ENCODE measurements around the gene GRAP2. TPM values are rescaled to one million over a fixed set of nuclear protein-coding genes. Genes with fewer than 3 reads are reported as not detected.

The GRAP2 gene
- total and polyA plus RNA-seq, 2 of the 13 experiments (the other 11 are each of a cell fraction or from before 2014, with no cell fraction given), result 0.15 TPM; not detected in 1

DNA sequence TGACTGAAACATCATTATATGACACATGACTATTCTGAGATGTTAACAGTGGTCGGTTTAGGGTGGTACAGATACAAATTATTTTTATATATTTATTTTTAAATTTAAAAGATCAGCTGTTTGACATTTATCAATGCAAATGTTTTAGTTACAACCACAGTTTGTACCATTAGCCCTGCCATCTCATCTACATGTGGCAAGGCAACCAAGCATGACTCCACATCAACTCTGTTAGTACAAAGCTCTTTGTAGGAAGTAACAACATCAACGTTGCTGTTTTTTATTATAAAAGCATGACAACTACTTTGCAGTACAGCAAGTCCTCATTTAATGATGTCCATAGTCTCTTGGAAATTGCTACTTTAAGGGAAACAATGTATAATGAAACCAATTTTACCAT, 48.1 kb upstream of the GRAP2 start:
- 0% methylated on average over 2 of the region's 2 CpGs for whole genome bisulfite sequencing (ENCODE audit: low lambda C conversion rate)
- Histone ChIP-seq H3K4me2 (ENCODE audit: low read depth, low read length) (no peak overlapping the region), H3K4me1 (ENCODE audit: insufficient read depth, low read length) (no peaks in the 10 kb centered on the region), H3K4me3 (replicated peaks in 1 of 3; ENCODE audit: insufficient read depth in 1 of 3, low read depth in 2 of 3, low read length in 3 of 3) (no peak overlapping the region), H3K27me3 (ENCODE audit: control insufficient read depth in 1 of 2, insufficient read depth in 2 of 2, low read length in 2 of 2) (no peaks in the 10 kb centered on the region; a peak in 1 of 5 replicates), H2AFZ (ENCODE audit: low read length) (no peak overlapping the region), H3K27ac (ENCODE audit: extremely low read length, insufficient read depth, low read length) (no peak overlapping the region), H3K9ac (ENCODE audit: insufficient read depth, low read depth, low read length) (no peak overlapping the region), H3K9me3 (ENCODE audit: low read length) (no peaks in the 10 kb centered on the region), H4K20me1 (ENCODE audit: insufficient read depth, low read length) (no peaks in the 10 kb centered on the region), H3K36me3 (replicated peaks in 1 of 2; ENCODE audit: control insufficient read depth in 1 of 2, insufficient read depth in 2 of 2, low read length in 2 of 2) (no peaks in the 10 kb centered on the region), H3K79me2 (ENCODE audit: insufficient read depth, low read length) (no peaks in the 10 kb centered on the region)
- intact Hi-C loops (cut with micrococcal nuclease; ENCODE audit: unreplicated experiment) (no loop called here), in situ Hi-C loops (cut with HindIII; ENCODE audit: extremely low pct_ligation_motif_present, low pct_unique_long_range_greater_than_20kb) (no loop called here)
- DNase-seq (ENCODE audit: low spot score) (no peak), ATAC-seq (no peak), FAIRE-seq (no peak)
- ChIA-PET CTCF (ENCODE audit: low intra/inter-chr PET ratio, low total read pairs) (no interaction called here), POLR2A (no interaction called here)
- TF ChIP-seq MZF1 (CRISPR knock-in tag; IDR thresholded peaks at IDR 0.05; ENCODE audit: borderline replicate concordance) (no peak), SIN3B (IDR thresholded peaks at IDR 0.05; ENCODE audit: low read length) (no peak), SRSF1 (optimal IDR thresholded peaks at IDR 0.05; ENCODE audit: low read depth, low read length) (no peak), ZNF674 (CRISPR knock-in tag; IDR thresholded peaks at IDR 0.05; ENCODE audit: low read depth) (no peak), MED13 (CRISPR knock-in tag; IDR thresholded peaks at IDR 0.05) (no peak), NCOA5 (CRISPR knock-in tag; IDR thresholded peaks at IDR 0.05) (no peak), GTF2F1 (IDR thresholded peaks at IDR 0.05; ENCODE audit: low read length) (no peak), SRY (CRISPR knock-in tag; IDR thresholded peaks at IDR 0.05) (no peak), TMF1 (CRISPR knock-in tag; IDR thresholded peaks at IDR 0.05; ENCODE audit: low read depth) (no peak), NFATC3 (CRISPR knock-in tag; IDR thresholded peaks at IDR 0.05) (no peak), ZSCAN30 (CRISPR knock-in tag; IDR thresholded peaks at IDR 0.05) (no peak), ZNF782 (CRISPR knock-in tag; IDR thresholded peaks at IDR 0.05; ENCODE audit: borderline replicate concordance) (no peak), EZH2 (conservative IDR thresholded peaks at IDR 0.05; ENCODE audit: low read depth, low read length) (no peak), HNRNPUL1 (IDR thresholded peaks at IDR 0.05; ENCODE audit: low read depth, low read length) (no peak), NFIB (CRISPR knock-in tag; IDR thresholded peaks at IDR 0.05; ENCODE audit: borderline replicate concordance) (no peak)
- TF ChIP-seq, protein P1, sequence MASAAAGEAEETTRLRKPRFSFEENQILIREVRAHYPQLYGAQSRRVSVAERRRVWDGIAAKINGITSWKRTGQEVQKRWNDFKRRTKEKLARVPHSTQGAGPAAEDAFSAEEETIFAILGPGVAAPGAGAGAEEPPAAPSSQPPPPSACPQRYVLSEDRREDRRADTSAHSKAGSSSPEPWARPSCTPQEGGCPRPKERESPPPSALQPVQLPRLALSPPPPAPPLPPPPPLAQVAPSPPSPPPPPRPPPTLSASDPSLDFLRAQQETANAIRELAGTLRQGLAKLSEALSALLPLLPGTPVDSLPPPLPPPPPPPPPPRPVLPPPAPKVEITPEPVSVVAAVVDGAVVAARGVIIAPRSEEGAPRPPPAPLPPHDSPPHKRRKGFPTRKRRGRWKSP (CRISPR knock-in tag; IDR thresholded peaks at IDR 0.05), result no peak
- TF ChIP-seq, protein P2, sequence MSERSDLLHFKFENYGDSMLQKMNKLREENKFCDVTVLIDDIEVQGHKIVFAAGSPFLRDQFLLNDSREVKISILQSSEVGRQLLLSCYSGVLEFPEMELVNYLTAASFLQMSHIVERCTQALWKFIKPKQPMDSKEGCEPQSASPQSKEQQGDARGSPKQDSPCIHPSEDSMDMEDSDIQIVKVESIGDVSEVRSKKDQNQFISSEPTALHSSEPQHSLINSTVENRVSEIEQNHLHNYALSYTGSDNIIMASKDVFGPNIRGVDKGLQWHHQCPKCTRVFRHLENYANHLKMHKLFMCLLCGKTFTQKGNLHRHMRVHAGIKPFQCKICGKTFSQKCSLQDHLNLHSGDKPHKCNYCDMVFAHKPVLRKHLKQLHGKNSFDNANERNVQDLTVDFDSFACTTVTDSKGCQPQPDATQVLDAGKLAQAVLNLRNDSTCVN (CRISPR knock-in tag; IDR thresholded peaks at IDR 0.05; ENCODE audit: borderline replicate concordance), result no peak
- TF ChIP-seq, protein P3, sequence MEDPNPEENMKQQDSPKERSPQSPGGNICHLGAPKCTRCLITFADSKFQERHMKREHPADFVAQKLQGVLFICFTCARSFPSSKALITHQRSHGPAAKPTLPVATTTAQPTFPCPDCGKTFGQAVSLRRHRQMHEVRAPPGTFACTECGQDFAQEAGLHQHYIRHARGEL (CRISPR knock-in tag; IDR thresholded peaks at IDR 0.05), result no peak
- TF ChIP-seq, protein P4, sequence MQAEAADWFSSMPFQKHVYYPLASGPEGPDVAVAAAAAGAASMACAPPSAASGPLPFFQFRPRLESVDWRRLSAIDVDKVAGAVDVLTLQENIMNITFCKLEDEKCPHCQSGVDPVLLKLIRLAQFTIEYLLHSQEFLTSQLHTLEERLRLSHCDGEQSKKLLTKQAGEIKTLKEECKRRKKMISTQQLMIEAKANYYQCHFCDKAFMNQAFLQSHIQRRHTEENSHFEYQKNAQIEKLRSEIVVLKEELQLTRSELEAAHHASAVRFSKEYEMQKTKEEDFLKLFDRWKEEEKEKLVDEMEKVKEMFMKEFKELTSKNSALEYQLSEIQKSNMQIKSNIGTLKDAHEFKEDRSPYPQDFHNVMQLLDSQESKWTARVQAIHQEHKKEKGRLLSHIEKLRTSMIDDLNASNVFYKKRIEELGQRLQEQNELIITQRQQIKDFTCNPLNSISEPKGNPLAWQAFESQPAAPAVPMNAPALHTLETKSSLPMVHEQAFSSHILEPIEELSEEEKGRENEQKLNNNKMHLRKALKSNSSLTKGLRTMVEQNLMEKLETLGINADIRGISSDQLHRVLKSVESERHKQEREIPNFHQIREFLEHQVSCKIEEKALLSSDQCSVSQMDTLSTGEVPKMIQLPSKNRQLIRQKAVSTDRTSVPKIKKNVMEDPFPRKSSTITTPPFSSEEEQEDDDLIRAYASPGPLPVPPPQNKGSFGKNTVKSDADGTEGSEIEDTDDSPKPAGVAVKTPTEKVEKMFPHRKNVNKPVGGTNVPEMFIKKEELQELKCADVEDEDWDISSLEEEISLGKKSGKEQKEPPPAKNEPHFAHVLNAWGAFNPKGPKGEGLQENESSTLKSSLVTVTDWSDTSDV (CRISPR knock-in tag; IDR thresholded peaks at IDR 0.05), result no peak
- TF ChIP-seq, protein P5, sequence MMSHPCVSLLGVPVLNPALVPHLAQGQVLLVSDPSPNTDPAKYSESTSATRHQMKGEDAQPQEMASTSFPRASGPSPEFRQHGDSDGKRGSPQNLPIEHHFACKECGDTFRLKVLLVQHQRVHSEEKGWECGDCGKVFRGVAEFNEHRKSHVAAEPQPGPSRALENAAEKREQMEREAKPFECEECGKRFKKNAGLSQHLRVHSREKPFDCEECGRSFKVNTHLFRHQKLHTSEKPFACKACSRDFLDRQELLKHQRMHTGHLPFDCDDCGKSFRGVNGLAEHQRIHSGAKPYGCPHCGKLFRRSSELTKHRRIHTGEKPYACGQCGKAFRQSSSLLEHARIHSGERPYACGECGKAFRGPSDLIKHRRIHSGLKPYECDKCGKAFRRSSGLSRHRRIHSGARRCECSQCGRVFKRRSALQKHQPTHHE (CRISPR knock-in tag; IDR thresholded peaks at IDR 0.05; ENCODE audit: borderline replicate concordance), result no peak
- no TSS peak for BruUV-seq (replicated peaks)

Data from HepG2 (cell line).